GM19193 (cell line): ENCODE measurements around the gene MVK.
A peak's percentile ranks its signal among the peaks of the same experiment; 100 is the strongest.

ENCODE experiments used
- POLR2A ChIP-seq: IDR thresholded peaks from 4 replicates; pipeline ENCODE4 v1.6.1; 2011; ENCODE audit not compliant: insufficient read depth, insufficient read length; ENCODE audit errors: extremely low read depth

Gene MVK

DNA sequence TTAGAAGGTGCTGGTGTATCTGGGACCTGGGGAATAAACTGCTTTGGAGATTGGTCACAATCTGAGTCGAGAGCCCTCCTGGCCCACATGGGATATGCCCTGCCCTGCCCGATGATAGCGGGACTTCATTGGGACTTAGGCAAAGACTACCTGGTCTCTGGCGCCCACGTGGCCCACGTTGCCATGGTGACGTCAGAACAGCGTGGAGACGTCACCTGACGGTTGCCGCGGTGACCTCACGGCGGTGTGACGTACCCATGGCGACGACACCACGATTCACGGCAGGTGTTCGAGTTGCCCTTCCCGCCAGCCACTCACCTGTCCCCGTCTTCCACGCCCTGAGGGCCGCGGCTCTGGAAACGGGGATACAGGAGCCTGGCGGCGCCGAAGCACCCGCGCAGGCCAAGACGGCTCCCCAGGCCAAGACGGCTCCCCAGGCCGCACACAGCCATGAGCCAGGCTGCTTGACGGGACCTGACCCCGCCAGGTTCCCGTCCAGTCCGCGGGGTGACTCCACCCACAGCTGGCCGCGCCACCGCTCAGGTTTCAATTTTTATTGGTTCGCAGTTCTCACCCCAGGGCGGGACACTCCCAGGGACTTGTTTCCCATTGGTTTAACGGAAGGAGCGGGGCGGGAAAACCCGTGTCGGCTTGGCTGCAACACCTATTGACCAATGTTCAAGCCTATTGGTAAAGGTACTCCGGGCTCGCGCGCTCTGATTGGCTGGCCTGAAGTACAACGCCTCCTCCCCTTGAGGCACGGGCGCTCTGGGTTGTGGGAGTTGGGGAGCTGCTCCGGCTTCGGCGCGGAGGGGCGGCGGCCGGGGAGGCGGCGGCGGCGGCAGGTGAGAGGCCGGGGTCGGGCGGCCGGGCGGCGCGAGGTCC is at the start of gene MVK, which contains the start of gene MMAB:
Gene MVK (plus strand): TSS at position 766 of the 885 bp plus-strand sequence. CDS start 1,029 bp downstream, outside the sequence.
Gene MMAB (minus strand): TSS at position 476 of the 885 bp plus-strand sequence. CDS start 24 bp downstream, at position 452.
- peak; percentile 93 for TF ChIP-seq POLR2A

DNA sequence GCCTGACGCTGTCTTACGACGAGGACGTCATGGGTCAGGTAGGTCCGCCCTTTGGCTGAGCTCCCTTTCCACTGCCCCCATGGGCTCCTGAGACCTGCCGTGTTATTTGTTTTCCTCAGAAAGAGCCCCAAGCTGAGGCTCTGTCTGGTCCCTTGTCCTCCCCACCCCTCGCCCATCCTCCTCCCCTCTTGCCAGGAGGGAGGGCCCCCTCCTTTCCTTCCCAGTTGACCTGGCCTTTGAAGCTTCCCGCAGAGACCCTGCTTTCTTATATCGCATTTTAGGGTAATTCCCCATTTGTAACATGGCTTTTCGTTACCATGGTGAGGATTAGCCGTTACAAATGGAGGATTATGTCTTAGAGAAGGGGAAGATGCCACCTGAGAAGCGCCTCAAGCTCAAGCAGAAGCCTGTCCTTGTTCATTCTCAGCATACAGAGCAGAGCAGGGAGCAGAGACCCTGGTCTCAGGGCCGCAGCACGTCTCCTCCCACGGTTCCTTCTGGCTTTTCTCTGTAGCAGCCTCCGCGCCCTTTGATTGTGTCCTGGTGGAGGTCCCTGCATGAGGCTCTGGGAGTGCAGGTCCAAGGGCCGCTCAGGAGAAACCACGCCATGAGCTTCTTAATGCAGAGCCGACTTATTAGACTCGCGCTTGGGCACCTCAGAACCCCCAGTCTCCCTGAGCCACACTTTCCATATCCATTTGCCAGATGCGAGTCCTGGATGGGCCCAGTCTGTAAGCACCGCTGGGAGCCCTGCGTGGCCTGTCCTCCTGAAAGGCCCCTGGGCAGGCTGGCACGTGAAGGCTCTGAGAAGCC is 48.9 kb upstream of the MVK start:
- TF ChIP-seq POLR2A, result no peak

DNA sequence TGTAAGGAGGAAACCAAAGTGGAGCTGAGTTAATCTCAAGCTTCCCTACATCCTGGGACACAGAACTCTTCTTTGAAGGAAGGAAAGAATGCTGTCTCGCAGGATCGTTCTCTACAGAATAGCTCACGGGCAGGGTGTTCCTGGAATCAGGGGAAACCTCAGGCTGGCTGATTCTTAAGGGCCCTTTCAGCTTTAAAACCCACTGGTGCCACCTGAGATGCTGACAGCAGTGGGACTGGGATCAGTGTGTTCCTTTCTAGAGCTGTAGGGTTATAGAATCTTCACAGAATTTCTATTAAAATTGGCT is 48.4 kb upstream of the MVK start:
- no peak for TF ChIP-seq POLR2A

DNA sequence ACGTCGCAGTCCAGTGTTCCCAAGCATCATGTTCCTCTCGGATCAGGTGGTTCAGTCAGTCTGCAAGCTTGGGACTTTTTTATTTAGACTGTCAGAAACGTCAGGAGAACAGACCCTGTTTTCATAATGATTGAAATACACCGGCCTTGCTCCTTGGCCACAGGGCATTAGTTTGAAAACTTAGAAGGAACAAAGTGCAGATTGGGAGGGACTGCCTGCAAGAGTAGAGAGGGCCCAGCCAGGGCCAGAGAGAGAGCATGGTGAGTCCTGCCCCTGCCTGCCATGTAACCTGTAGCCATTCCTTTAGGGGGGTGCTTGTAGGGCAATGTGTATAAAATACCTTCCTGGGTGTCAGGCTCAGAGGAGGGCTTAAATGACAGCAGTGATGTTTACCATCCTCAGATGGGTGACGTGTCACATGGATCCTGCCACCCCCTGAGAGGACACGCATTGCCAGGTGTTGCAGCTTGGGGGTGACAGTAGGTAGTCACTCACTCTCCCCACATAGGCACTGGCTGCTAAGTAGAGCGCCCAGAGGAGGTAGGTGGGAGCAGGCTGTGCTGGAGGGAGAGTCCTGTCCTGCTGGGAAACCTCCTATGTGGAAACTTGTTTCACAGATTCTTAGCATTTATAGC is 46.0 kb upstream of the MVK start:
- TF ChIP-seq POLR2A, result no peak

DNA sequence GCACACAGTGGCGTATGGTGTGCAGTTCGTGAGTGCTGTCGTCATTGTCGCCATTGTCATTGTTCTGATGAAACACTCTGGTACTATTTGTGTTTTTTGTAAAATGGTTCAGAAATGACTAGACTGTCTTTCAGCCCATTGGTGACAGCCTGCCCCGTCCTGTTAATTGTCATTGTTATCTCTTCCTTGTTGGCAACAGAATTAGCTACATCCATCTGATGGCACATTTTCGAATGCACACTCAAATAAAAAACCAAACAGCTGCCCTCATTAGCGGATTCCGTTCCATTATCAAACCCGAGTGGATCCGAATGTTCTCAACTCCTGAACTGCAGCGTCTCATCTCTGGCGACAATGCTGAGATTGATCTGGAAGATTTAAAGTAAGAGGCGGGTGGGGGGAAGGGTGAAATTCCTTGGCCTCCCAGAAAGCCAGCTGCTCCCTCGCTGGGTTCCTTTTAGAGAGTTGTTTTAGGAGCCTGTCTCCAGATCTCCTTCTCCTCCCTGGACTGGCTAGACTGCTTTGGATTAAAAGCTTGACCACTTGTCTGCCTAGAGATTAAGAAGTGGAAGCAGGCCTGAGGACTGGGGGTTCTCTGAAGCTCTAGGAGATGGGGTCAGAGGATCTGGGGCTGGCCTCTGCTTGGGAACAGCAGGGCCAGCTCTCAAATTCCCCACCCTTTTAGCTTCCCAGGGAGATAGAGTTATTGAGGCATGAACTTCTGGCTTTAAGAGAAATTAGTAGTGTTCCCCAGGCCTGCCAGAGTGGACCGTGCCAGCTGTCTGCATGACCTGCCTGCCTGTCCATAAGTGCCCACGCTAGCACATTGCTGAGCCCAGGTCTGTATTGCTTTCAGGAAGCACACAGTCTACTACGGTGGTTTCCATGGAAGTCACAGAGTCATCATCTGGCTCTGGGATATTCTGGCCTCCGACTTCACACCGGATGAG is 43.6 kb upstream of the MVK start:
- TF ChIP-seq POLR2A, result no peak

DNA sequence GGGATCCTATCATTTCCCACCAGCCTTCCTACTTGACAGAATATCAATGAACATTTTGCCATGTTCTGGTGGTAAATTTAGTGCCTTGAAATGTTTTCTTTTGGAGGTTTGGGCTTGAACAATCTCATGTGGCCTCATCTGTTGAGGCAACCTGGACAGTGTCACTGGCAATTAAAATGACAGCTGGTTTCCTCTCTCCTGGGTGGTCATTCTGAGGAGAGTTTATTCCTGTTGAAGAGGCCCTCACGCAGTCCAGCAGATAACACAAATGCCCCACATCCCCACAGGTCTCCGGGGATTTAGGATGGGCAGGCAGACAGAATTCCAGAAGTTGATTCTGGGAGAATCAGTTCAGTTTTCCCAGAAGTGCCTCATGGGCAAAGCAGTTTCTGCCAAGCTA is 42.2 kb upstream of the MVK start:
- no peak for TF ChIP-seq POLR2A

DNA sequence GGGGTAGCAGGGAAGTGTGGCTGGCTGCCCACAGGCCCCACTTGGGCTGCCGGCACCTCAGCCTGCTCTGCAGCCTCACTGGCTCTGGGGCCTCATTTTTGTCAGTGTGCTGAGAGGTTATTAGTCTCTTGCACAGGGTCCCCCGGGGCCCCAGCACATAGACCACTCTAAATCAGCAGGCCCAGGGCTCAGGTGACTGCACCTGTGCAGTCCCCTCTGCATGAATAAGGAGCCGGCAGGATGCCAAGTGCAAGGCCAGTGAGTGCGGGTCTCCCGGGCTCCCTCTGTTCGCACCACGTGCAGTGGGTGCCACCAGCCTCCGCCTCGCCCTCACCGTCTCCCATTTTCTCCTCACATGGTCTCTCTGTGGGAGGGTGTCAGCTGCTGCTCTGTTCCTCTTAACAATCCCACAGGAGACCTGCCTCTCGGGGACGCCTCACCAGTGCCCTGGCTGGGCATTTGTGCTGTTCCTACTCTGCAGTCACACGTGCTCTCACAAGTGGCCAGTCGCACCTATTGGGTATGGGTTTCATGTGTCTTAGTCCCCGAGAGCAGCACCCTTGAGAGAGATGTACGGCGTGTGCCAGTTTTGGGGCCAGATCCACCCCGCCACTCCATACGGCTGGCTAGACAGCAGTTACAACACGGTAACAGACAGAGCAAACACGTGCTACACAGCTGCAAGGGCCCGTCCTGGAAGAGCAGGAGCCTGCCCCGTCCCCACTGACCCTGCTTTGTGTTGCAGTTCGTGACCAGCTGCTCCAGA is 40.7 kb upstream of the MVK start:
- no peak for TF ChIP-seq POLR2A

DNA sequence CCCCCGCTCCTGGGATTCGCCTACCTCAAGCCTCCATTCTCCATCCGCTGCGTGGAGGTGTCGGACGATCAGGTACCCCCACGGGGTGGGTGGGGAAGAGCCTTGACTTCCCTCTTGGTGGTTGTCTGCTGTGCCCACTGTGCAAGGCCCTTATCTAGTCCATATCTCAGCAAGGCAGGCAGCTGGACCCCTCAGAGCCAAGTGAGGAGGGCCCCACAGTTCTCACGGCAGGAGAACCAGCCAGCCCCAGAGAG is 40.2 kb upstream of the MVK start:
- no peak for TF ChIP-seq POLR2A

DNA sequence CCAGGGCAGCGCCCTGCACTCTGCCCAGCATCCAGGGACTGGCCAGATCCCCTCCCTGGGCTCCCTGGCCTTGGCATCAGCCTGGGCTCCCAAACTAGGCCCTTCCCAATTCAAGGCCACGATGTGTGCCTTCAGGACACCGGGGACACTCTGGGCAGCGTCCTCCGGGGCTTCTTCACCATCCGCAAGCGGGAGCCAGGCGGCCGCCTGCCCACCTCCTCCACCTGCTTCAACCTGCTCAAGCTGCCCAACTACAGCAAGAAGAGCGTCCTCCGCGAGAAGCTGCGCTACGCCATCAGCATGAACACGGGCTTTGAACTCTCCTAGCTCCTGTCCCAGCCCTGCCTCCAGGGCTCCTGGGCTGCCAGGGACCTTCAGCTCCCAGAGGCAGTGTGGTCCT is 39.1 kb upstream of the MVK start:
- TF ChIP-seq POLR2A, result no peak

DNA sequence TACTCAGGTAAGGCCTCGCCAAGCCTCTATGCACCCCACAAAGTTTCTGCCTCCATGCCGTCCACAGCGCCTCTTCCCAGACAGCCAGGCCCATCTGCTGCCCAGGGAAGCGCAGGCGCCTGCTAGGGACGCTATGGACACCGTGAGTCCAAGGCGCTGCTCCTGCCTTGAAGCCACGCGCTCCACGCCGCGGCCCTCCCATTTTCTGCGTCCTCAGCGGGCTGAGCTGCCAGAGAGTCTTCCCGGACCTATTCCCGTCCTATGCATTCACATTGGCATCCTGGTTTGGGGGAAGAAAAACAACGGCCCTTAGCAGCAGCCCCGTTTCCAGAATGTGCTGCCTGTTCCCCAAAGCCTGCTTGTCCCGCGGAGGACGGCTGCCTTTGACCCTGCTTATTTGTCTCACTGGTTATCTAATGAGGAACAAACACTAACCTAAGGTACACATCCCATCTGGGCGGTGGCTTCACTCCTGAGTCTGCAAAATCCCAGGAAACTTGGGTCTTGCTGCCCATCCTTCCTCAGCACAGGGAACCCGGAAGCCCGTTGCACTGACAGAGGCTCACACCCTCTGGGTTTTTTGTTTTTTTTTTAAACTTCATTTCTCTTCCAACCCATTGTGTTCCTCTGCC is 38.2 kb upstream of the MVK start:
- TF ChIP-seq POLR2A, result no peak

DNA sequence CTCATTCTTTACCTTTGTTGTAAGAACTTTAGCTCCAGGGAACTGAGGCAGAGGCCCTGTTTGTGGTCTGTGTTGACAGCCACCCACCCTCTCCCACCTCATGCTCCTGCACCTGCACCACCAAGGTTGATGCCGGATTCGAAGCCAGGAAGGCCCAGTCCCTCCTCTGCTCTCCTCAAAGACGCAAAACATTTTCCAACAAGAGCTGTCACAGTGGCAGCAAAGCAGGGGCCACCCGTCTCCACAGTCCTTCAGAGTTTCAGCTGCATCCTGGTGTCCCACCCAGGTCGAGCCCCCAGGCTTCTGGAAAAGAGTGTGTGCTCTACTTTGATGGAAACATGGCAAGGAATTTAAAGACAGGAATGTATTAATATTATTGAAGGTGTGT is 37.7 kb upstream of the MVK start:
- TF ChIP-seq POLR2A, result no peak

DNA sequence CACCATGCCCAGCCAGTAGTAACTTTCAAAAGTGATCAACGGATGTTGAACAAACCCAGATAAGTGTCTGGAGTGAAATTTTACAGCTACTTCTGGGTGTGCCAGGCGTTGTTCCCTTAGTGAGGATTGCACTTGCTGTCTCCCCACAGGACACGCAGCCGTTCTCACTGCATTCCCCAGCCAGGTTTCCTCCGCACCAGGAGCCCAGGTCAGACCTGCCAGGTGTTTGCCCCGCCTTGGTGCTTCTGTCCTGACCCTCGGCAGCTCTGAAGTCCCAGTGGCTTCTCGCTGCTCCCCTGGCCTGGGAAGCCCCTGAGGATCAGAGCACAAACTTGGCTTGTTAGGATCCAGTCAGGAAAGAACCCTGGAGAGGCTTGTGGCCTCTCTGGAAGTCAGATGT is 36.5 kb upstream of the MVK start:
- no peak for TF ChIP-seq POLR2A

DNA sequence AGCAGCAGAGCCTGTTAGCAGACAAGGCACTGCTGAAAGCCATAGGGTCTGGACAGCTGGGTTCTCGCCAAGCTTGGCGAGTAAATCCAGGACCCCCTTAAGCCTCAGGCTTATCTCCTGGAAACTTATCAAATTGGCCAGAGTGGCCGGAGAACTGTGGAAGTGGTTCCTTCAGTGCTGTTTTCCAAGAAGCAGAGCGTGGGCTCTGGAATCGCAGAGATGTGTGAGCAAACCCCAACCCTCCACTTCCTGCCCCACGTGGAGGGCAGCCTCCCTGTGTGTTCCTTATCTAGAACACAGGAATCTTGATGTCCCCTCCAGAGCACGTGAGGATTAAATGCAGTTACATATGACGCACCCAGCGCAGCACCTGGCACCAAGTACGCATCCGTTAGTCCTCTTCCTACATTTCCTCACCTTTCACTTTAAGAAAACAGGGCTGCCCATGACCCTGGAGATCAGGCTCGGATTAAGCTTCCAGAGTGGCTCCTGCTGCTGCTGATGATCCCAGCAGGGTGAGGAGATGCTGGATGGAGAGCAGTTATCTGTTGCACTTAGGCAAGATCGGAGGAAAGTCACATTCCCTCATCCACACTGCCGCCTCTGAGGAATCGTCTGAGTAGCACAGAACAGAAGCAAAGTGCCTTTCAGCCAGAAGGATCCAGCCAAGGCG is 35.3 kb upstream of the MVK start:
- TF ChIP-seq POLR2A, result no peak
